Measurements from ENCODE around the gene MITF. TPM values are rescaled to one million over a fixed set of nuclear protein-coding genes. Genes with fewer than 3 reads are reported as not detected.
"Not testable (repeated sequence)": the region's sequence is repeated elsewhere in the genome, so short reads cannot be mapped to it uniquely, and the experiment has no call there.

The MITF gene
- total RNA-seq, 4 donors from 2014 or later, result 12.2 to 20.9 (median 17.1) TPM

DNA sequence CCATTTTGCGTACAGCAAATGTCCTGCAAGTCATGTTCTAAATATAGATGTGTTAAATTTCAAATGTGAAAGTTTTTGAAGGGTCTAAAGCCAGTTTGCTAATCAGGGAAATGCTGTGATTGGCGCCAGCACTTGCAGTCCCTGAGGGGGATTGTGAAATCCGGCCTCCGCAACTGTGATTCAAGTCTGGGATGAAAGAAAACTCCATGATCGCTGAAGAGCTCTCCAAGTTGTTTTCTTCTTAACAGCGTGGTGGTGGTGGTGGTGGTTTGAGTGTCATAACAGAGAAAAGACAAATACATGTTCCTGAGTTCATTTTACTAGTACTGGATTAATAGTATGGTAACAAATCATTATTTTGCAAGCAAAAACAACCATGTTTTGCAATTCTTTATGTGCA, 51.8 kb downstream of the MITF start:
- no peaks in the 10 kb centered on the region for H3K27me3 ChIP-seq
- in situ Hi-C loops (cut with MboI; ENCODE audit: low pct_ligation_motif_present in 1 of 4, low pct_unique_long_range_greater_than_20kb in 1 of 4, low sequenced_read_pairs in 3 of 4), result loop anchor here in 1 of 4 donors (10.0 kb wide), 1 partner anchor 96 kb away; no protein-coding TSS in a partner anchor
- WGBS, 2 donors (ENCODE audit: low coverage in 1 of 2), result 49 to 51% methylated on average over 6 of the region's 6 CpGs
- peak; percentile 48 for DNase-seq
- H3K9me3 ChIP-seq, result no peaks in the 10 kb centered on the region
- TF ChIP-seq POLR2A (IDR thresholded peaks at IDR 0.05) (no peak), POLR2AphosphoS5 (IDR thresholded peaks at IDR 0.05) (peak in 1 of 3 donors; percentile 55)
- intact Hi-C loops (cut with DNase I; ENCODE audit: low total_unique reads), result no loop called here
- H3K4me1 ChIP-seq, result peaks cover 4 to 34% (median 7%) of the 10 kb centered on the region in 4 donors
- H3K36me3 ChIP-seq, result no peaks in the 10 kb centered on the region
- H3K4me3 ChIP-seq, result no peak overlapping the region
- peak overlapping the region; percentile 31 to 58 (median 50) for H3K27ac ChIP-seq

DNA sequence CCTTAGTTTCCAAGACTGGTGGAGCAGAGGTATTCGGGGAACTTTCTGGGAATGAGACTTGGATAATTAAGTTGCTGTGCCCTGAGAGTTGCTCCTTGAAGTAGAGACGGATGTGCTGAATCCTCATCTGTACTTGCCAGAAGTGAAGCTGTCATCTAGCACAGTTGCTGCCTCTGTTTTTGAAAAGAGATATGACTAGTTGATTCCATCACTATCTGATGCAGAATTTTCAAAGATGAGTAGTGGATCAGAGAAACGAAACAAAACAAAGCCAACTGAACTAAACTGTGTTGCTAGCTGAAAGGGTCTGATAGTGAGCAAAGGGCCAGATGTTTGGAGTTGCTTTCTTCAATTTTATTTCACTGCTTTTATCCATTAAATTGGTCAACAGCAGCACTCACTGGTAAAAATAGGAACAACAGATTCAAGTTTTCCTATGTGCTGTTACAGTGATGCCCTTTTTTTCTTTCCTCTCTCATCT, 52.7 kb downstream of the MITF start:
- in situ Hi-C loops (cut with MboI; ENCODE audit: low pct_ligation_motif_present in 1 of 4, low pct_unique_long_range_greater_than_20kb in 1 of 4, low sequenced_read_pairs in 3 of 4), result loop anchor here in 1 of 4 donors (10.0 kb wide), 1 partner anchor 97 kb away; no protein-coding TSS in a partner anchor
- WGBS, 2 donors (ENCODE audit: low coverage in 1 of 2), result 36 to 47% methylated on average over 3 of the region's 3 CpGs
- Histone ChIP-seq H3K27ac (peak overlapping the region; percentile 31 to 58 (median 50)), H3K36me3 (no peaks in the 10 kb centered on the region), H3K4me3 (no peak overlapping the region), H3K27me3 (no peaks in the 10 kb centered on the region), H3K4me1 (peaks cover 4 to 30% (median 7%) of the 10 kb centered on the region in 4 donors), H3K9me3 (no peaks in the 10 kb centered on the region)
- TF ChIP-seq, protein P1, sequence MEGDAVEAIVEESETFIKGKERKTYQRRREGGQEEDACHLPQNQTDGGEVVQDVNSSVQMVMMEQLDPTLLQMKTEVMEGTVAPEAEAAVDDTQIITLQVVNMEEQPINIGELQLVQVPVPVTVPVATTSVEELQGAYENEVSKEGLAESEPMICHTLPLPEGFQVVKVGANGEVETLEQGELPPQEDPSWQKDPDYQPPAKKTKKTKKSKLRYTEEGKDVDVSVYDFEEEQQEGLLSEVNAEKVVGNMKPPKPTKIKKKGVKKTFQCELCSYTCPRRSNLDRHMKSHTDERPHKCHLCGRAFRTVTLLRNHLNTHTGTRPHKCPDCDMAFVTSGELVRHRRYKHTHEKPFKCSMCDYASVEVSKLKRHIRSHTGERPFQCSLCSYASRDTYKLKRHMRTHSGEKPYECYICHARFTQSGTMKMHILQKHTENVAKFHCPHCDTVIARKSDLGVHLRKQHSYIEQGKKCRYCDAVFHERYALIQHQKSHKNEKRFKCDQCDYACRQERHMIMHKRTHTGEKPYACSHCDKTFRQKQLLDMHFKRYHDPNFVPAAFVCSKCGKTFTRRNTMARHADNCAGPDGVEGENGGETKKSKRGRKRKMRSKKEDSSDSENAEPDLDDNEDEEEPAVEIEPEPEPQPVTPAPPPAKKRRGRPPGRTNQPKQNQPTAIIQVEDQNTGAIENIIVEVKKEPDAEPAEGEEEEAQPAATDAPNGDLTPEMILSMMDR (IDR thresholded peaks at IDR 0.05), result peak in 4 of 5 experiments; percentile 23 to 47 (median 24)
- TF ChIP-seq EP300 (IDR thresholded peaks at IDR 0.05; ENCODE audit: low read depth), result no peak
- no peak for DNase-seq
- intact Hi-C loops (cut with DNase I; ENCODE audit: low total_unique reads), result no loop called here

DNA sequence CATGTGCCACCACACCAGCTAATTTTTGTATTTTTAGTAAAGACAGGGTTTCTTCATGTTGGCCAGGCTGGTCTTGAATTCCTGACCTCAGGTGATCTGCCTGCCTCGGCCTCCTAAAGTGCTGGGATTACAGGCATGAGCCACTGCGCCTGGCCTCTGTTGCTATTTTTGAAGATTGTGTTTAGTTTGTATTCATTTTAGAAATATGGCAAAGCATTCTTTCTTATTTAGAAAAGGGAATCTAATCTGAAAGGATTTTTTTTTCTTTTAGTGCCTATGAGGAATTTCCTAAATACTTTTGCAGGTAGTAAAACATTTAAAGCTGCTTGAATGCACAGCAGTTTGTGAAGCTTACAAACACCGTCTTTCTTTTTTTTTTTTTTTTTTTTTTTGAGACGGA, 56.9 kb downstream of the MITF start:
- DNase-seq; H3K4me3 ChIP-seq; intact Hi-C loops (cut with DNase I; ENCODE audit: low total_unique reads); H3K27ac ChIP-seq; H3K36me3 ChIP-seq; H3K27me3 ChIP-seq; H3K9me3 ChIP-seq: not testable (repeated sequence)
- peaks cover 4 to 14% (median 7%) of the 10 kb centered on the region in 4 donors for H3K4me1 ChIP-seq
- WGBS, 2 donors (ENCODE audit: low coverage in 1 of 2), result 87 to 100% methylated on average over 3 to 4 of the region's 4 CpGs
- in situ Hi-C loops (cut with MboI; ENCODE audit: low pct_ligation_motif_present in 1 of 4, low pct_unique_long_range_greater_than_20kb in 1 of 4, low sequenced_read_pairs in 3 of 4), result loop anchor here in 1 of 4 donors (10.0 kb wide), 1 partner anchor 101 kb away; no protein-coding TSS in a partner anchor

DNA sequence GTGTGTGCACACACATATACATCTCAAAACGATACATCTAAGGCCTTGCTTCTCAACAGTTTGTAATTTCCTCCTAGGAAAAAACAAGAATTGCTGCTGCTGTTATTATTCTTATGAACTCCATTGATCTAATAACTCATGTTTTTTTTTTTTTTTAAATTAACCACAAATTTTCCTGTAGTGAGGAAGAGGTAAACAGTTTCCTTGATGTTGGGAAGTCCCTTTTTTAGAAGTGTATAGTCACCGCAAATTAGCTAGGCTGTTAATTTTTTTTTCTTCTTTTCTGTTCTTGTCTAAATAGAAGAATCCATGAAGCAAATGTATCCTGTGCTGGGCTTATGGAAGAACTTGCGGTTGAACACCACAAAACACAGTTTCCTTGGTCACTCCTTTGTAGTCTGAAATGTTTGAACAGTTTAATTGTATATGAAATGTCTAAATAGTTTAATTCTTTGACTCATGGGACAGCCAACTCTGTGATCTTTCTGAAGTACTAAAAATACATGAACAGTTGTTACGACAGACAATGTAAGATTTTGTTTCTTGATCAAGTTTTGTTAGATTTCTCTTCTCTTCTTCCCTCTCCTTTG, 64.5 kb downstream of the MITF start:
- Histone ChIP-seq H3K27ac (no peak overlapping the region), H3K4me3 (no peak overlapping the region), H3K4me1 (peaks cover 0 to 20% (median 4%) of the 10 kb centered on the region in 4 donors), H3K27me3 (no peaks in the 10 kb centered on the region), H3K36me3 (no peaks in the 10 kb centered on the region), H3K9me3 (no peaks in the 10 kb centered on the region)
- intact Hi-C loops (cut with DNase I; ENCODE audit: low total_unique reads) (no loop called here), in situ Hi-C loops (cut with MboI; ENCODE audit: low pct_ligation_motif_present in 1 of 4, low pct_unique_long_range_greater_than_20kb in 1 of 4, low sequenced_read_pairs in 3 of 4) (no loop called here)
- 56 to 67% methylated on average over 4 of the region's 4 CpGs for WGBS, 2 donors (ENCODE audit: low coverage in 1 of 2)
- no peak for DNase-seq
- TF ChIP-seq POLR2AphosphoS5 (IDR thresholded peaks at IDR 0.05), result no peak
- TF ChIP-seq EP300 (IDR thresholded peaks at IDR 0.05; ENCODE audit: low read depth), result no peak
- TF ChIP-seq, protein P1 (IDR thresholded peaks at IDR 0.05), result no peak

DNA sequence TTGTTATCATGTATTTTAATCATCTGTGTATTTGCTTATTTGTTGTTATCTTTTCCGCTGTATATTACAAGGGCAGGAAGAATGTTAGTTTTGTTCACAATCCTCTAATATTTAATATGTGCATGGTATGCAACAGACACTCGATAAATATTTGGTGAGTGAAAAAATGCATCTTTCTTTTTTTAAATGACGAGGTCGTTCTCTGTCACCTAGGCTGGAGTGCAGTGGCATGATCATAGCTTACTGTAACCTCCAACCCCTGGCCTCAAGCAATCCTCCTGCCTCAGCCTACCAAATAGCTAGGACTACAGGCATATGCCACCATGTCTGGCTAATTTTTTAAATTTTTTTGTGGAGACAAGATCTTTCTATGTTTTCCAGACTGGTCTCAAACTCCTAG, 66.2 kb downstream of the MITF start:
- Histone ChIP-seq H3K9me3 (no peaks in the 10 kb centered on the region), H3K4me3 (no peak overlapping the region), H3K4me1 (peaks cover 0 to 20% (median 4%) of the 10 kb centered on the region in 4 donors), H3K27ac (no peak overlapping the region), H3K27me3 (no peaks in the 10 kb centered on the region), H3K36me3 (no peaks in the 10 kb centered on the region)
- TF ChIP-seq POLR2AphosphoS5 (IDR thresholded peaks at IDR 0.05), result no peak
- TF ChIP-seq, protein P1 (IDR thresholded peaks at IDR 0.05), result no peak
- TF ChIP-seq POLR2A (IDR thresholded peaks at IDR 0.05), result no peak
- TF ChIP-seq EP300 (IDR thresholded peaks at IDR 0.05; ENCODE audit: low read depth), result no peak
- WGBS, 2 donors (ENCODE audit: low coverage in 1 of 2), result 91% methylated on average over 4 of the region's 4 CpGs
- in situ Hi-C loops (cut with MboI; ENCODE audit: low pct_ligation_motif_present in 1 of 4, low pct_unique_long_range_greater_than_20kb in 1 of 4, low sequenced_read_pairs in 3 of 4), result no loop called here
- intact Hi-C loops (cut with DNase I; ENCODE audit: low total_unique reads), result no loop called here
- no peak for DNase-seq
